Inflammatory macrophage treated with lipopolysaccharide for 1 hour (primary cell): ENCODE results near the gene TMEM63B.
"Not testable (repeated sequence)": the region's sequence is repeated elsewhere in the genome, so short reads cannot be mapped to it uniquely, and the experiment has no call there.

Experiments used
- DNase-seq, 2 donors: peaks; one replicate each; pipeline ENCODE4 v3.0.0-alpha.2; 2020 to 2022

Gene TMEM63B

GRCh38 chr6:44196351-44196750, 69.0 kb downstream of the TMEM63B start:
- DNase-seq, result not testable (repeated sequence)

GRCh38 chr6:44198684-44199083, 71.3 kb downstream of the TMEM63B start:
- DNase-seq, result no peak

- DNase-seq, result no peak
These were observed 72.5 kb downstream of the TMEM63B start for GRCh38 chr6:44199883-44200282.

GRCh38 chr6:44201200-44201599, 73.8 kb downstream of the TMEM63B start:
- DNase-seq, result no peak

GRCh38 chr6:44201638-44202303, 74.4 kb downstream of the TMEM63B start:
- no peak for DNase-seq

- no peak for DNase-seq
These were observed 75.1 kb downstream of the TMEM63B start for GRCh38 chr6:44202332-44202971.

- DNase-seq, result no peak
These were observed 75.8 kb downstream of the TMEM63B start for GRCh38 chr6:44202972-44203750.

- no peak for DNase-seq
These were observed 76.6 kb downstream of the TMEM63B start for GRCh38 chr6:44203955-44204354.
